ENCODE measurements around the gene DYNLL1. TPM values are rescaled to one million over a fixed set of nuclear protein-coding genes. Genes with fewer than 3 reads are reported as not detected.

DYNLL1 gene
- total RNA-seq, 1 experiment from 2014 or later = 243 TPM

GRCh38 chr12:120539303-120539702 lies 43.4 kb downstream of the DYNLL1 start (continued):
- TF ChIP-seq YY1 (IDR thresholded peaks at IDR 0.05; ENCODE audit: extremely low read depth, insufficient replicate concordance, low read depth, low read length) = no peak
- TF ChIP-seq ATF3 (IDR thresholded peaks at IDR 0.05) = no peak
- no peak for TF ChIP-seq RAD21 (IDR thresholded peaks at IDR 0.05; ENCODE audit: low read depth)

DNA sequence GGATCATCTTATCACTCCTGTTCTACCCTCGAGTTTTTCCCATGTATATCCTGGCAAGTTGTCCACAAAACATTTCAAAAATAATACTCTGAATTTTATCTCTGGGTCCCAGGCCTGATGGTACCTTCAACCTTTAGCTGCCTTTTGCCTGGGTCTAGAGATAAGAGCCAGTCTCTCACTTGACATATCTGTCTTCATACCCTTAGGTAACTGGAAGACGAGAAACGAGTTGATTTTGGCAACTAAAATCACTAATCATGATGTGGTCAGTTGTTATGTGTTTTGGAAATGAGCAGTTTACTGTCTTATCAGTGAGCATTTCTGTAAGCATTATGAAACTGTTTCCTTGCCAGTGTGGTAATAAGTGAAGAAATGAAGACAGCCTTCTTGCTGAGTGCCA lies 44.5 kb downstream of the DYNLL1 start:
- no peak for DNase-seq (ENCODE audit: low read depth, low spot score)
- no peaks in the 10 kb centered on the region for H3K9me3 ChIP-seq (ENCODE audit: control insufficient read depth in 1 of 2, insufficient read depth in 1 of 2, low read depth in 1 of 2, low read length in 2 of 2)
- H4K20me1 ChIP-seq (ENCODE audit: insufficient read depth) = peaks cover 6% of the 10 kb centered on the region; the same call in 1 of the 2 replicates
- RAD21 ChIA-PET (ENCODE audit: low non-redundant PET in 1 of 2, low total read pairs in 2 of 2, uncharacterized antibody in 2 of 2, unreplicated experiment in 2 of 2) = no interaction called here
- no TSS peak for BruUV-seq (replicated peaks)
- H3K4me1 ChIP-seq (ENCODE audit: control insufficient read depth in 1 of 2, insufficient read depth in 2 of 2, low read length in 2 of 2) = peaks cover 25 to 39% of the 10 kb centered on the region in 2 experiments
- no peak overlapping the region for H3K9ac ChIP-seq (ENCODE audit: low read length)
- H3K27me3 ChIP-seq (ENCODE audit: insufficient read depth, low read length) = no peaks in the 10 kb centered on the region
- H3K4me2 ChIP-seq (ENCODE audit: low read length) = no peak overlapping the region
- no peak overlapping the region for H2AFZ ChIP-seq (ENCODE audit: low read depth, low read length, poor library complexity, severe bottlenecking)
- no peak for ATAC-seq
- peaks cover 98% of the 10 kb centered on the region for H3K79me2 ChIP-seq (ENCODE audit: insufficient read depth, low read length)
- TF ChIP-seq ATF3 (IDR thresholded peaks at IDR 0.05) = no peak
- TF ChIP-seq CEBPB (IDR thresholded peaks at IDR 0.05; ENCODE audit: low read depth) = no peak
- TF ChIP-seq SRF (IDR thresholded peaks at IDR 0.05; ENCODE audit: low read depth) = no peak
- TF ChIP-seq, protein P1, sequence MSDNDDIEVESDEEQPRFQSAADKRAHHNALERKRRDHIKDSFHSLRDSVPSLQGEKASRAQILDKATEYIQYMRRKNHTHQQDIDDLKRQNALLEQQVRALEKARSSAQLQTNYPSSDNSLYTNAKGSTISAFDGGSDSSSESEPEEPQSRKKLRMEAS (IDR thresholded peaks at IDR 0.05) = no peak
- TF ChIP-seq YY1 (IDR thresholded peaks at IDR 0.05; ENCODE audit: extremely low read depth, insufficient replicate concordance, low read depth, low read length) = no peak
- TF ChIP-seq EGR1 (IDR thresholded peaks at IDR 0.05; ENCODE audit: low read depth) = no peak
- TF ChIP-seq, protein P2, sequence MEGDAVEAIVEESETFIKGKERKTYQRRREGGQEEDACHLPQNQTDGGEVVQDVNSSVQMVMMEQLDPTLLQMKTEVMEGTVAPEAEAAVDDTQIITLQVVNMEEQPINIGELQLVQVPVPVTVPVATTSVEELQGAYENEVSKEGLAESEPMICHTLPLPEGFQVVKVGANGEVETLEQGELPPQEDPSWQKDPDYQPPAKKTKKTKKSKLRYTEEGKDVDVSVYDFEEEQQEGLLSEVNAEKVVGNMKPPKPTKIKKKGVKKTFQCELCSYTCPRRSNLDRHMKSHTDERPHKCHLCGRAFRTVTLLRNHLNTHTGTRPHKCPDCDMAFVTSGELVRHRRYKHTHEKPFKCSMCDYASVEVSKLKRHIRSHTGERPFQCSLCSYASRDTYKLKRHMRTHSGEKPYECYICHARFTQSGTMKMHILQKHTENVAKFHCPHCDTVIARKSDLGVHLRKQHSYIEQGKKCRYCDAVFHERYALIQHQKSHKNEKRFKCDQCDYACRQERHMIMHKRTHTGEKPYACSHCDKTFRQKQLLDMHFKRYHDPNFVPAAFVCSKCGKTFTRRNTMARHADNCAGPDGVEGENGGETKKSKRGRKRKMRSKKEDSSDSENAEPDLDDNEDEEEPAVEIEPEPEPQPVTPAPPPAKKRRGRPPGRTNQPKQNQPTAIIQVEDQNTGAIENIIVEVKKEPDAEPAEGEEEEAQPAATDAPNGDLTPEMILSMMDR (IDR thresholded peaks at IDR 0.05 in 2 of 3, conservative IDR thresholded peaks at IDR 0.05 in 1 of 3; ENCODE audit: borderline replicate concordance in 1 of 3, insufficient read depth in 1 of 3, low read depth in 2 of 3, low read length in 2 of 3) = no peak
- no peak for TF ChIP-seq ELF1 (IDR thresholded peaks at IDR 0.05; ENCODE audit: borderline replicate concordance, low read depth)
- TF ChIP-seq REST (IDR thresholded peaks at IDR 0.05; ENCODE audit: low read depth) = no peak
- TF ChIP-seq EZH2 (IDR thresholded peaks at IDR 0.05) = no peak
- TF ChIP-seq ZFX (IDR thresholded peaks at IDR 0.05) = no peak
- no peak for TF ChIP-seq POLR2AphosphoS5 (IDR thresholded peaks at IDR 0.05; ENCODE audit: low read depth, low read length)
- TF ChIP-seq JUND (IDR thresholded peaks at IDR 0.05) = no peak
- no peak for TF ChIP-seq FOSL1 (IDR thresholded peaks at IDR 0.05; ENCODE audit: low read depth)
- TF ChIP-seq CBX3 (IDR thresholded peaks at IDR 0.05; ENCODE audit: low read depth) = no peak
- no peak for TF ChIP-seq EZH2phosphoT487 (IDR thresholded peaks at IDR 0.05; ENCODE audit: borderline replicate concordance)
- TF ChIP-seq TCF7L2 (IDR thresholded peaks at IDR 0.05; ENCODE audit: borderline replicate concordance, extremely low read depth, insufficient read depth, insufficient read length) = no peak
- no peak for TF ChIP-seq RAD21 (IDR thresholded peaks at IDR 0.05; ENCODE audit: low read depth)
- intact Hi-C loops (cut with micrococcal nuclease) = no loop called here
- peaks cover 7 to 17% of the 10 kb centered on the region in 2 experiments; a peak in 3 of 4 replicates for H3K36me3 ChIP-seq (ENCODE audit: control insufficient read depth in 1 of 2, insufficient read depth in 2 of 2, low read length in 2 of 2)
- POLR2A ChIA-PET = no interaction called here
- no peak overlapping the region for H3K4me3 ChIP-seq (replicated peaks in 1 of 2; ENCODE audit: low read depth in 1 of 2, low read length in 2 of 2)
- CTCF ChIA-PET = no interaction called here
- no peaks in the 10 kb centered on the region for H3K9me2 ChIP-seq (ENCODE audit: insufficient read depth)
- no peak overlapping the region for H3K27ac ChIP-seq (ENCODE audit: low read depth, low read length)
